Endothelial cell of umbilical vein (primary cell): ENCODE measurements around the gene IGFBP7. TPM values are rescaled to one million over a fixed set of nuclear protein-coding genes. Genes with fewer than 3 reads are reported as not detected.
A peak's percentile ranks its signal among the peaks of the same experiment; 100 is the strongest.

Experiments used
- BruUV-seq: library from RNA; stranded (reverse); fragments of 400-500 nt; replicated peaks from 2 replicates; lab custom pipeline; 2021; lab: Mats Ljungman, UMichigan
- CTCF ChIA-PET: fragments of 300-600, 350-600 bp; sonication (Branson Sonifier 250); formaldehyde crosslinking; loops from one replicate; lab custom pipeline; 2021; ENCODE audit warnings: antibody characterized with exemption, inconsistent platforms; lab: Charles Lee
- POLR2A ChIA-PET: fragments of 300-600, 350-600 bp; sonication (Branson Sonifier 250); formaldehyde crosslinking; loops from one replicate; lab custom pipeline; 2021; ENCODE audit warnings: antibody characterized with exemption, inconsistent platforms; lab: Charles Lee
- DNase-seq: peaks from one replicate; pipeline ENCODE4 v3.0.0-alpha.2; 2011; ENCODE audit warnings: low read depth, low spot score
- FAIRE-seq: peaks from 2 replicates; lab custom pipeline; 2011; peaks lifted over from hg19 to GRCh38; lab: Jason Lieb, UNC
- H2AFZ ChIP-seq: 2 replicates; pipeline ENCODE4 v1.6.0; 2012; ENCODE audit warnings: low read depth, low read length, control low read depth, inconsistent platforms
- H3K27ac ChIP-seq: 2 replicates; pipeline ENCODE4 v1.5.1; 2011; ENCODE audit warnings: low read depth, mild to moderate bottlenecking, control low read depth, low read length, moderate library complexity; ENCODE audit not compliant: insufficient read depth
- H3K27me3 ChIP-seq, 2 experiments: 2 replicates each; pipeline versions ENCODE4 v1.6.0 to v1.6.1; 2011; ENCODE audit warnings: low read length in 2 of 2, mixed read lengths in 1 of 2; ENCODE audit not compliant: control insufficient read depth in 2 of 2, insufficient read depth in 2 of 2
- H3K36me3 ChIP-seq, 2 experiments: 2 replicates in 1 of 2; 3 replicates in 1 of 2; pipeline ENCODE4 v1.5.1; 2011; ENCODE audit warnings: low read length in 2 of 2, mild to moderate bottlenecking in 1 of 2, moderate library complexity in 1 of 2; ENCODE audit not compliant: control insufficient read depth in 2 of 2, insufficient read depth in 2 of 2; ENCODE audit errors: extremely low read depth in 1 of 2
- H3K4me1 ChIP-seq: 3 replicates; pipeline ENCODE4 v1.5.1; 2011; ENCODE audit warnings: mild to moderate bottlenecking, low read length; ENCODE audit not compliant: control insufficient read depth, insufficient read depth; ENCODE audit errors: extremely low read depth
- H3K4me2 ChIP-seq: 2 replicates; pipeline ENCODE4 v1.6.1; 2011; ENCODE audit warnings: low read length, control low read depth, mixed read lengths; ENCODE audit not compliant: insufficient read depth
- H3K4me3 ChIP-seq, 3 experiments: fragments of 200-600 bp in 1 of 3; sonication (generic), shearing (Covaris generic) in 1 of 3; replicated peaks in 1 of 3; 2 replicates each; pipeline ENCODE4 v1.5.1; 2011 to 2016; ENCODE audit warnings: control low read depth in 3 of 3, low read length in 3 of 3, mild to moderate bottlenecking in 2 of 3, inconsistent platforms in 1 of 3, low read depth in 1 of 3, moderate library complexity in 1 of 3; ENCODE audit not compliant: insufficient read depth in 1 of 3
- H3K79me2 ChIP-seq: 2 replicates; pipeline ENCODE4 v1.6.0; 2012; ENCODE audit warnings: low read length, inconsistent platforms; ENCODE audit not compliant: control insufficient read depth, insufficient read depth
- H3K9ac ChIP-seq: replicated peaks from 2 replicates; pipeline ENCODE3; 2011; ENCODE audit warnings: low read length, control low read depth; ENCODE audit not compliant: insufficient read depth; ENCODE audit errors: extremely low read depth
- H3K9me1 ChIP-seq: replicated peaks from 3 replicates; pipeline ENCODE4 v1.6.0; 2011; ENCODE audit warnings: mild to moderate bottlenecking, low read length; ENCODE audit not compliant: control insufficient read depth, insufficient read depth; ENCODE audit errors: extremely low read depth
- H3K9me3 ChIP-seq: replicated peaks from 2 replicates; pipeline ENCODE4 v1.5.1; 2012; ENCODE audit warnings: low read length, inconsistent platforms; ENCODE audit not compliant: control insufficient read depth, insufficient read depth
- H4K20me1 ChIP-seq: replicated peaks from 2 replicates; pipeline ENCODE3; 2011; ENCODE audit warnings: mild to moderate bottlenecking, low read length; ENCODE audit not compliant: control insufficient read depth, insufficient read depth; ENCODE audit errors: extremely low read depth
- CTCF ChIP-seq, 2 donors: IDR thresholded peaks; 1 replicate in 1 of 2; 2 replicates in 1 of 2; pipeline ENCODE4 v1.5.1; 2011; ENCODE audit warnings: low read length in 2 of 2, mild to moderate bottlenecking in 2 of 2, moderate library complexity in 2 of 2, control low read depth in 1 of 2, inconsistent platforms in 1 of 2, low read depth in 1 of 2; ENCODE audit not compliant: insufficient read depth in 1 of 2; ENCODE audit errors: extremely low read depth in 1 of 2
- EZH2 ChIP-seq: IDR thresholded peaks from 2 replicates; pipeline ENCODE4 v1.6.1; 2012; ENCODE audit warnings: borderline replicate concordance, low read depth, mild to moderate bottlenecking, moderate library complexity, low read length, inconsistent platforms; ENCODE audit not compliant: severe bottlenecking
- FOS ChIP-seq: IDR thresholded peaks from 2 replicates; pipeline ENCODE4 v1.6.1; 2011; ENCODE audit warnings: mild to moderate bottlenecking, low read length, moderate library complexity, borderline replicate concordance; ENCODE audit not compliant: insufficient read depth
- GATA2 ChIP-seq: IDR thresholded peaks from 2 replicates; pipeline ENCODE4 v1.7.0; 2011; ENCODE audit warnings: low read depth, mild to moderate bottlenecking, moderate library complexity, mixed read lengths, low read length; ENCODE audit not compliant: insufficient read length, insufficient read depth
- JUN ChIP-seq: IDR thresholded peaks from 2 replicates; pipeline ENCODE4 v1.6.1; 2011; ENCODE audit warnings: borderline replicate concordance, low read depth; ENCODE audit not compliant: insufficient read length, insufficient read depth
- MAX ChIP-seq: IDR thresholded peaks from 2 replicates; pipeline ENCODE4 v1.6.1; 2011; ENCODE audit not compliant: insufficient read depth, insufficient read length
- MYC ChIP-seq: IDR thresholded peaks from one replicate; pipeline ENCODE4 v1.6.1; 2011; ENCODE audit warnings: mild to moderate bottlenecking, low read depth, low read length
- POLR2A ChIP-seq: IDR thresholded peaks from 2 replicates; pipeline ENCODE4 v1.6.1; 2012; ENCODE audit warnings: low read depth, mild to moderate bottlenecking, control low read depth, low read length
- POLR2AphosphoS5 ChIP-seq: IDR thresholded peaks from 2 replicates; pipeline ENCODE4 v1.6.1; 2012; ENCODE audit warnings: low read depth, mild to moderate bottlenecking, control low read depth, low read length, moderate library complexity; ENCODE audit not compliant: insufficient read depth
- dilution Hi-C: fragments of 300-500 bp; cut with MboI; formaldehyde crosslinking; loops from one replicate; pipeline ENCODE4 v1.15.0; 2019; ENCODE audit warnings: low sequenced_read_pairs; ENCODE audit not compliant: extremely low pct_ligation_motif_present
- intact Hi-C: fragments of 100-400 bp; cut with micrococcal nuclease; formaldehyde crosslinking; loops from one replicate; pipeline ENCODE4 v1.10.0; 2022
- polyA plus RNA-seq, 4 experiments: library from polyadenylated mRNA; depleted of rRNA in 3 of 4; stranded (reverse) in 3 of 4; unstranded in 1 of 4; fragments of >200 nt; gene quantifications; 2 replicates each; pipeline versions ENCODE4 v1.2.1 to v1.2.3, GENCODE V29; 2011 to 2012; ENCODE audit warnings: missing spikeins in 1 of 4
- total RNA-seq: library from RNA; stranded (reverse); gene quantifications from 2 replicates; pipeline ENCODE4 v1.2.3, GENCODE V29; 2021

IGFBP7 gene
- total and polyA plus RNA-seq, 2 donors (not counting 3 experiments of a cell fraction or from before 2014, with no cell fraction given), result 526 to 770 TPM

GRCh38 chr4:57119054-57119651 is 9.0 kb upstream of the IGFBP7 start:
- ChIA-PET CTCF (interaction anchor here (0.8 to 1.9 kb wide), 9 partner anchors 10 to 81 kb away, joined by 3 to 18 read pairs (median 3); no protein-coding TSS in a partner anchor), POLR2A (interaction anchor here (1.4 kb wide), 1 partner anchor 8 kb away, joined by 5 read pairs; no protein-coding TSS in a partner anchor)
- no peaks in the 10 kb centered on the region for H3K79me2 ChIP-seq
- H3K4me2 ChIP-seq, result peak overlapping the region; percentile 32
- no peaks in the 10 kb centered on the region for H3K27me3 ChIP-seq
- no TSS peak for BruUV-seq
- H3K36me3 ChIP-seq, result no peaks in the 10 kb centered on the region
- no peaks in the 10 kb centered on the region for H3K9me3 ChIP-seq
- dilution Hi-C loops (no loop called here), intact Hi-C loops (no loop called here)
- FAIRE-seq (peak; percentile 88), DNase-seq (peak; percentile 82)
- peak overlapping the region; percentile 43 for H3K9ac ChIP-seq
- H2AFZ ChIP-seq, result peak overlapping the region; percentile 83
- no peaks in the 10 kb centered on the region for H4K20me1 ChIP-seq
- TF ChIP-seq EZH2, result no peak
- TF ChIP-seq JUN, result no peak
- TF ChIP-seq GATA2, result no peak
- no peak for TF ChIP-seq MAX
- no peak for TF ChIP-seq MYC
- TF ChIP-seq POLR2A, result no peak
- TF ChIP-seq FOS, result no peak
- TF ChIP-seq POLR2AphosphoS5, result no peak
- TF ChIP-seq CTCF (IDR thresholded peaks at IDR 0.05; ENCODE audit: extremely low read depth in 1 of 2, insufficient read depth in 1 of 2, low read depth in 1 of 2, low read length in 2 of 2), result no peak
- no peak overlapping the region for H3K4me3 ChIP-seq
- H3K27ac ChIP-seq, result peak overlapping the region; percentile 51
- H3K4me1 ChIP-seq, result peaks cover 21% of the 10 kb centered on the region
- no peaks in the 10 kb centered on the region for H3K9me1 ChIP-seq
